ENCODE data around the gene LPAR1.

Gene LPAR1

GRCh38 chr9:110958847-110959246 lies 79.4 kb downstream of the LPAR1 start:
- no peak for DNase-seq (ENCODE audit: low read depth, low spot score)

GRCh38 chr9:110954822-110955291 lies 83.4 kb downstream of the LPAR1 start:
- no peak for DNase-seq (ENCODE audit: low read depth, low spot score)

- DNase-seq (ENCODE audit: low read depth, low spot score), result no peak
Measured at GRCh38 chr9:110952540-110952859, 85.8 kb downstream of the LPAR1 start.

GRCh38 chr9:110951805-110952539 lies 86.3 kb downstream of the LPAR1 start:
- DNase-seq (ENCODE audit: low read depth, low spot score), result no peak

- no peak for DNase-seq (ENCODE audit: low read depth, low spot score)
Measured at GRCh38 chr9:110950041-110950645, 88.1 kb downstream of the LPAR1 start.

- DNase-seq (ENCODE audit: low read depth, low spot score), result no peak
Measured at GRCh38 chr9:110949081-110949480, 89.2 kb downstream of the LPAR1 start.

GRCh38 chr9:110947491-110948044 lies 90.7 kb downstream of the LPAR1 start:
- DNase-seq (ENCODE audit: low read depth, low spot score), result no peak

GRCh38 chr9:110942522-110942921 lies 95.7 kb downstream of the LPAR1 start:
- no peak for DNase-seq (ENCODE audit: low read depth, low spot score)

GRCh38 chr9:110940951-110941557 lies 97.2 kb downstream of the LPAR1 start:
- DNase-seq (ENCODE audit: low read depth, low spot score), result no peak

GRCh38 chr9:110939573-110939972 lies 98.7 kb downstream of the LPAR1 start:
- DNase-seq (ENCODE audit: low read depth, low spot score), result no peak

GRCh38 chr9:110939047-110939446 lies 99.2 kb downstream of the LPAR1 start:
- DNase-seq (ENCODE audit: low read depth, low spot score), result no peak

- no peak for DNase-seq (ENCODE audit: low read depth, low spot score)
Measured at GRCh38 chr9:110938242-110938641, 100.0 kb downstream of the LPAR1 start.

GRCh38 chr9:110936719-110937452 lies 101.4 kb downstream of the LPAR1 start:
- no peak for DNase-seq (ENCODE audit: low read depth, low spot score)

- no peak for DNase-seq (ENCODE audit: low read depth, low spot score)
Measured at GRCh38 chr9:110936237-110936636, 102.0 kb downstream of the LPAR1 start.

- DNase-seq (ENCODE audit: low read depth, low spot score), result no peak
Measured at GRCh38 chr9:110935829-110936228, 102.4 kb downstream of the LPAR1 start.

GRCh38 chr9:110933350-110934001 lies 104.8 kb downstream of the LPAR1 start:
- no peak for DNase-seq (ENCODE audit: low read depth, low spot score)

- DNase-seq (ENCODE audit: low read depth, low spot score), result no peak
Measured at GRCh38 chr9:110932863-110933262, 105.4 kb downstream of the LPAR1 start.

GRCh38 chr9:110928599-110928998 lies 109.7 kb downstream of the LPAR1 start:
- DNase-seq (ENCODE audit: low read depth, low spot score), result no peak

GRCh38 chr9:110926828-110927487 lies 111.3 kb downstream of the LPAR1 start:
- DNase-seq (ENCODE audit: low read depth, low spot score), result no peak

GRCh38 chr9:110923601-110924000 lies 114.7 kb downstream of the LPAR1 start:
- DNase-seq (ENCODE audit: low read depth, low spot score), result no peak

- DNase-seq (ENCODE audit: low read depth, low spot score), result no peak
Measured at GRCh38 chr9:110922145-110922544, 116.1 kb downstream of the LPAR1 start.
